Activated naive CD8-positive, alpha-beta T cell (primary cell): ENCODE measurements around the gene GRIA4.

Experiments
- H3K27ac Mint-ChIP-seq: one replicate; pipeline ENCODE4 v1.8.0; 2021; ENCODE audit warnings: mixed read lengths
- H3K27me3 Mint-ChIP-seq: one replicate; pipeline ENCODE4 v1.8.0; 2021; ENCODE audit warnings: mixed read lengths
- H3K36me3 Mint-ChIP-seq: one replicate; pipeline ENCODE4 v1.8.0; 2021; ENCODE audit warnings: mixed read lengths
- H3K4me1 Mint-ChIP-seq: one replicate; pipeline ENCODE4 v1.8.0; 2021; ENCODE audit warnings: low read depth, mixed read lengths
- H3K4me3 Mint-ChIP-seq: one replicate; pipeline ENCODE4 v1.8.0; 2021; ENCODE audit warnings: mild to moderate bottlenecking, mixed read lengths
- H3K9me3 Mint-ChIP-seq: one replicate; pipeline ENCODE4 v1.8.0; 2021; ENCODE audit warnings: low read depth, mixed read lengths

The GRIA4 gene

GRCh38 chr11:105609832-105610781 is at the start of gene GRIA4:
TSS of gene GRIA4 (plus strand) at chr11:105610073. CDS start at chr11:105610998, 925 bp downstream.
- Mint-ChIP-seq H3K27ac (no peak within 1 kb of the TSS), H3K27me3 (peaks cover 30% of the 10 kb centered on the region), H3K4me3 (peak within 1 kb of the TSS; percentile 44), H3K9me3 (no peaks in the 10 kb centered on the region), H3K36me3 (no peaks in the 10 kb centered on the region), H3K4me1 (peaks cover 22% of the 10 kb centered on the region)

GRCh38 chr11:105573091-105573490 is 36.8 kb upstream of the GRIA4 start:
- Mint-ChIP-seq H3K4me3 (no peak overlapping the region), H3K4me1 (no peaks in the 10 kb centered on the region), H3K36me3 (no peaks in the 10 kb centered on the region), H3K27ac (no peak overlapping the region), H3K9me3 (no peaks in the 10 kb centered on the region), H3K27me3 (no peaks in the 10 kb centered on the region)

GRCh38 chr11:105574974-105575373 is 34.9 kb upstream of the GRIA4 start:
- Mint-ChIP-seq H3K4me1 (no peaks in the 10 kb centered on the region), H3K27me3 (no peaks in the 10 kb centered on the region), H3K27ac (no peak overlapping the region), H3K4me3 (no peak overlapping the region), H3K9me3 (no peaks in the 10 kb centered on the region), H3K36me3 (no peaks in the 10 kb centered on the region)

DNA sequence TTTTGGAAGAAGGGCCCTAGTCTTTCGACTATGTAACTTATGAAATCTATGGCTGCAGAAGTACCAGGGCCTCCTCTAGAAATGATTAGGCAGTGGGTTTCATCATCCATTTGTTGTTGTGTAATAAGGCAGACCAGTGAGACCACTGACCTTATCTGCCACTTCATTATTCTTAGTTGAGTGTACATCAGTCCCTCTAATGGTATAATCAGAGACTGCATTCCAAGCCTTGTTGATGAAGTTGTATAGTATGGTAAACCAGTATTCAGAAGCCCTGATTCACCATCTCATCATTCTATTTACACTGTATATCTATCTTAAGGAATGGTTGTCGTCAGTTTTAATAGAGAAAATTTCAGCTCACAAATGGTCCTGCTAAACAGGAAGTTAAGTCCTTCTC is 32.2 kb upstream of the GRIA4 start:
- no peak overlapping the region for H3K4me3 Mint-ChIP-seq
- no peaks in the 10 kb centered on the region for H3K4me1 Mint-ChIP-seq
- H3K27ac Mint-ChIP-seq, result no peak overlapping the region
- no peaks in the 10 kb centered on the region for H3K9me3 Mint-ChIP-seq
- H3K27me3 Mint-ChIP-seq, result no peaks in the 10 kb centered on the region
- H3K36me3 Mint-ChIP-seq, result no peaks in the 10 kb centered on the region

DNA sequence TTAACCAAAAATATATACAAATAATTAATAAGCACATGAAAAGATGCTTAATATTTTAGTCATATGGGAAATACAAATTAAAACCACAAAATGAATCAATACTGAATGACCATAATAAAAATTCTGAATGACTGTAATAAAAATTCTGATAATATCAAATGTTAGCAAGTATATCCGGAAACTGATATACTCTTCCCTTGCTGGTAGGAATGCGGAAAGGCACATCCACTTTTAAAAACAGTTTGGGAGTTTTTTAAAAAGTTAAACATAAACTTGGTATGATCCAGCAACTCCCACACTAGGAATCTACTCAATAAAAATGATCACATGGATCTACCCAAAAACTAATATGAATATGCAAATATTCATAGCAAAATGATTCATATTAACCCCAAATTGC is 30.8 kb upstream of the GRIA4 start:
- no peaks in the 10 kb centered on the region for H3K4me1 Mint-ChIP-seq
- H3K27ac Mint-ChIP-seq, result no peak overlapping the region
- no peaks in the 10 kb centered on the region for H3K9me3 Mint-ChIP-seq
- H3K27me3 Mint-ChIP-seq, result no peaks in the 10 kb centered on the region
- no peak overlapping the region for H3K4me3 Mint-ChIP-seq
- no peaks in the 10 kb centered on the region for H3K36me3 Mint-ChIP-seq

DNA sequence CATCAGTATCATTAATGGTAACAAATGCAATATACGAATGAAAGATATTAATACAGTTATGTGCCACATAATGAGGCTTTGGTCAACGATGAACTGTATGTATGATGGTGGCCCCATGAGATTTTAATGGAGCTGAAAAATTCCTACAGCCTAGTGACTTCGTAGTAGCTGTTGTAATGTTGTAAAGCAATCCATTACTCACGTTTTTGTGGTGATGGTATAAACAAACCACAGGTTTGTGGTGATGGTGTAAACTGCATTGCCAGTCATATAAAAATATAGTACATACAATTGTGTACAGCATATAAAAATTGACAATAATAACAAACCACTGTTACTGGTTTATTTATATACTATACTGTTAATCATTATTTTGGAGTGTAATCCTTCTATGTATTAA is 27.4 kb upstream of the GRIA4 start:
- no peak overlapping the region for H3K27ac Mint-ChIP-seq
- no peaks in the 10 kb centered on the region for H3K36me3 Mint-ChIP-seq
- H3K4me3 Mint-ChIP-seq, result no peak overlapping the region
- no peaks in the 10 kb centered on the region for H3K4me1 Mint-ChIP-seq
- H3K9me3 Mint-ChIP-seq, result no peaks in the 10 kb centered on the region
- no peaks in the 10 kb centered on the region for H3K27me3 Mint-ChIP-seq

DNA sequence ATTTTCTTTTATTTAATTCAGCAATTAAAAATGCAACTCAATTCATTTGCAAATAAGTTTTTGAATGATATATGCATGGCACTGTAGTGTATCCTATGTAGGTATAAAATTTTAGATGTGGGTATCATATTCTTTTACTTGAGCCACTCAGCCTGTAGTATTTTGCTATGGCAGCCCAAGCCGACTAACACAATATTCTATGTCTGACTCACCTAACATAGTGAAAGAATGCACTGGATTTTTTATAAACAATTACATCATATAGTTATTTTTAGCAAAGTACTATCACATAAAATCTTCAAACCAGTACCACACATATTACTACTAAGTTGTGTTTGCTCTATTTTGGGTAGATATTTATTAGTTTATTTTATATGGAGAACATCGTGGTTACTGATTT is 21.9 kb upstream of the GRIA4 start:
- H3K27ac Mint-ChIP-seq, result no peak overlapping the region
- H3K36me3 Mint-ChIP-seq, result no peaks in the 10 kb centered on the region
- H3K9me3 Mint-ChIP-seq, result no peaks in the 10 kb centered on the region
- H3K4me3 Mint-ChIP-seq, result no peak overlapping the region
- H3K4me1 Mint-ChIP-seq, result no peaks in the 10 kb centered on the region
- H3K27me3 Mint-ChIP-seq, result no peaks in the 10 kb centered on the region

GRCh38 chr11:105589346-105589745 is 20.5 kb upstream of the GRIA4 start:
- Mint-ChIP-seq H3K9me3 (no peaks in the 10 kb centered on the region), H3K4me3 (no peak overlapping the region), H3K36me3 (no peaks in the 10 kb centered on the region), H3K4me1 (no peaks in the 10 kb centered on the region), H3K27me3 (no peaks in the 10 kb centered on the region), H3K27ac (no peak overlapping the region)

DNA sequence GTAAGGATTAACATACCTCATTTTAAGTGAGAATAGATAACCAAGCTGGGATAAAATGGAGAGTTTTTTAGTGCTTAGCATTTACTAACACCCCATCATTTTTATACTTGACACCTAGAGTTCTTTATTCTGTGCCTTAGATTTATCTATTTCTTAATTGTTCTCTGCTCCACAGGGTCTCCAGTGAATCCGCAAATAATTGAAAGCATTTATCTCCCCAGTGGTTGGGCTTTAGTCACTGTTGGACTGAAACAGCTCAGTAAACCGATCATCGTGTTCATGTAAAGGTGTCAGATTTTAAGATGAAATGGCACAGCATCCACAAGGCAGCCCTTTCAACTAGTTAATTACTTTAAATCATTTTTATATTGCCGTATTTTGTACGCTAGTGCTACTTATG is 17.8 kb upstream of the GRIA4 start:
- H3K36me3 Mint-ChIP-seq, result no peaks in the 10 kb centered on the region
- H3K4me1 Mint-ChIP-seq, result no peaks in the 10 kb centered on the region
- no peak overlapping the region for H3K4me3 Mint-ChIP-seq
- H3K27ac Mint-ChIP-seq, result no peak overlapping the region
- H3K9me3 Mint-ChIP-seq, result no peaks in the 10 kb centered on the region
- H3K27me3 Mint-ChIP-seq, result no peaks in the 10 kb centered on the region

DNA sequence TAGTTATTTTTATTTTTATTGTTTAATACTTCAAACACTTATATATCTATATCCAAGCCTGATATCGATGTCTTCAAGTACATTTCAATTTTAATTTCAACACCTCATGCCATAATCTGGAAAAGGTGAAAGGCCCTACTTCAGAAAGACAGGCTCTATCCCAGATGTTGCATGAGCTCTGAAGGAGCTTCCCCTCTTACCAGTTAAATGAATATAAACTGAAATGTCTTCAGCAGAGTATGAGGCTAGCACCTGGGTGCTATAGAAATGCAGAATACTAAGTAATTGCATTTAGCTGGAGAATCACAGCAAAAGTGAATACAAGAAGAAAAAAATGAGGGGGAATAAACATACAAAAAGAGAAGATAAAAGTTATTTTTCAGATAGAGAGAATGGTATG is 11.5 kb upstream of the GRIA4 start:
- no peaks in the 10 kb centered on the region for H3K27me3 Mint-ChIP-seq
- H3K9me3 Mint-ChIP-seq, result no peaks in the 10 kb centered on the region
- H3K36me3 Mint-ChIP-seq, result no peaks in the 10 kb centered on the region
- no peaks in the 10 kb centered on the region for H3K4me1 Mint-ChIP-seq
- no peak overlapping the region for H3K27ac Mint-ChIP-seq
- H3K4me3 Mint-ChIP-seq, result no peak overlapping the region

DNA sequence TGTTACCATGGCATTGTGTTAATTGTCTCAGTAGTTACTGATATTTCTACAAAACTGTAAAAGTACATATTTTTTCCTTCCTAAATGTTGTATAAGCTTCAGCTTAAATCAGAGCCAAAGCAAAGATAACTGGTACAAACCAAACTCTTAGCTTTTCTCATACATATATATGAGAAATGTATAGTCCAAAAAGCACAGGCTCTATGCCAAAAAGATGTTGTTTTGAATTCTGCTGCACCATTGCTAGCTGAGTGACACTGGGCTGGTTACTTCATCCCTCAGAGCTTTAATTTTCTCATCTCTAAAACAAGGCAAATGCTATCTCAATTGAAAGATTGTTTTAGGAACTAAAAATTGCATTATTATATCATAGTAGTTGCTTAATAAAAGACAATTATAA is 6.7 kb upstream of the GRIA4 start:
- Mint-ChIP-seq H3K36me3 (no peaks in the 10 kb centered on the region), H3K27me3 (peaks cover 10% of the 10 kb centered on the region), H3K4me3 (no peak overlapping the region), H3K9me3 (no peaks in the 10 kb centered on the region), H3K4me1 (no peaks in the 10 kb centered on the region), H3K27ac (no peak overlapping the region)

DNA sequence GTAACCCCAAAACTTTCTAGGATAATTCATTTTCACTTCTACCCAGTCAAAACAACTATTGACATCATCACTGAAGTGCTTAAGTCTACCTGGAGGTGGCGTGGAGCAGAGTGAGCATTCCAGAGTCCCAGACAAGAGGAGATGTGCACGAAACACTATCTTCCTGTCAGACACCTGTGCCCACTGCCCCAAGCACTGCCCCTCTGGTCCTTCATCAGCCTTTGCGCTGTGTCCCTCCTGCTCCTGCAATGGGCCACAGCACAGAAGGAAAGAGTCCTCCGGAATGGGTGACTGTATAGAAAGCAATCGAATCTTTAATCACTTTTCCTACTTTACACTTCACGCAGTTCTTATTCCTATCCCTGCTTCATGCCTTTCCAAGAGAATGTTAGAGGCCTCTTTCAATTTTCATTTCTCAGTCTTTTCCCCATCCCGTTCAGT is 512 bp upstream of the GRIA4 start:
- H3K4me1 Mint-ChIP-seq, result peaks cover 22% of the 10 kb centered on the region
- H3K27me3 Mint-ChIP-seq, result peaks cover 34% of the 10 kb centered on the region
- H3K4me3 Mint-ChIP-seq, result peak overlapping the region; percentile 44
- H3K36me3 Mint-ChIP-seq, result no peaks in the 10 kb centered on the region
- H3K9me3 Mint-ChIP-seq, result no peaks in the 10 kb centered on the region
- H3K27ac Mint-ChIP-seq, result no peak overlapping the region

- Mint-ChIP-seq H3K27me3 (peaks cover 26% of the 10 kb centered on the region), H3K9me3 (no peaks in the 10 kb centered on the region), H3K4me3 (peak overlapping the region; percentile 33), H3K27ac (no peak overlapping the region), H3K36me3 (no peaks in the 10 kb centered on the region), H3K4me1 (peaks cover 22% of the 10 kb centered on the region)
Measured at GRCh38 chr11:105610871-105611571, 1.1 kb downstream of the GRIA4 start.

GRCh38 chr11:105611572-105612441 is 1.9 kb downstream of the GRIA4 start:
- Mint-ChIP-seq H3K4me1 (peaks cover 22% of the 10 kb centered on the region), H3K4me3 (no peak overlapping the region), H3K27ac (no peak overlapping the region), H3K36me3 (no peaks in the 10 kb centered on the region), H3K27me3 (peaks cover 26% of the 10 kb centered on the region), H3K9me3 (no peaks in the 10 kb centered on the region)

DNA sequence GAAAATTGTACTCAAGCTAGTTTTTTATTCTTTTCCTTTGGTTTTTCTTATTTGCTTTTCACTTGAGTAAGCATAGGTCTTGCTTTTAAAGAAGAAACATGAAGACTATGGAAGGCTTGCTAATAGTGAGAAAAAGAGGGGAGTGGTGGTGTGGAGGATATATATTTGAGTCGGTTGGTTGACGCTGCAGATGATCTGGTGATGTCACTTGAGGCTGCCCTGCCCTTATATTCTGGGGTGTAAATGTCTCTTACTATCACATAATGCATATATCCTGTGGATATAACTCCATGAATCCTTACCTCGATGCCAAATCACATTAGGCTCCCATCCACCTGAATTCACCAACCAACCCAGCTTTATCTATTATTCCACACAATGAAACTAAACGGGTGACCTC is 2.9 kb downstream of the GRIA4 start:
- Mint-ChIP-seq H3K27ac (no peak overlapping the region), H3K36me3 (no peaks in the 10 kb centered on the region), H3K27me3 (peaks cover 25% of the 10 kb centered on the region), H3K4me3 (no peak overlapping the region), H3K9me3 (no peaks in the 10 kb centered on the region), H3K4me1 (peaks cover 22% of the 10 kb centered on the region)
